K562 (cell line): ENCODE data around the gene SND1. TPM values are rescaled to one million over a fixed set of nuclear protein-coding genes. Genes with fewer than 3 reads are reported as not detected.

ENCODE experiments used
- ATAC-seq: fragments of 200-7000 bp; cut with Tn5 transposase; 3 replicates; pipeline ENCODE4 v1.9.1; 2020; ENCODE audit warnings: moderate library complexity
- BruUV-seq: library from RNA; stranded (reverse); fragments of 400-500 nt; replicated peaks from 2 replicates; lab custom pipeline; 2021; lab: Mats Ljungman, UMichigan
- CTCF ChIA-PET: fragments of 300-600 bp; formaldehyde crosslinking; extraction: SDS; loops from one replicate; lab custom pipeline; 2021; ENCODE audit warnings: low intra/inter-chr PET ratio; lab: Yijun Ruan, JAX
- POLR2A ChIA-PET: fragments of 300-600, 350-650 bp; sonication (Branson Sonifier 250); formaldehyde crosslinking; extraction: SDS; loops from one replicate; lab custom pipeline; 2021; ENCODE audit warnings: antibody characterized with exemption, inconsistent platforms; lab: Yijun Ruan, JAX
- DNase-seq, 4 experiments: peaks; one replicate each; pipeline versions ENCODE4 v3.0.0 to v3.0.0-alpha.2; 2011 to 2018; ENCODE audit warnings: low spot score in 3 of 4, mixed read lengths in 3 of 4; ENCODE audit errors: extremely low read depth in 1 of 4
- FAIRE-seq: peaks from 2 replicates; lab custom pipeline; 2011; peaks lifted over from hg19 to GRCh38; lab: Jason Lieb, UNC
- H2AFZ ChIP-seq: 2 replicates; pipeline ENCODE4 v1.6.0; 2011; ENCODE audit warnings: low read depth, low read length, control low read depth, inconsistent platforms
- H3K27ac ChIP-seq: fragments of 200-600 bp; 3 replicates; pipeline ENCODE4 v1.8.0; 2011; ENCODE audit warnings: low read depth, mild to moderate bottlenecking, control low read depth, inconsistent platforms, low read length, moderate library complexity, mixed read lengths; ENCODE audit errors: extremely low read depth
- H3K27me3 ChIP-seq, 2 experiments: fragments of 300-600 bp in 1 of 2; 2 replicates in 1 of 2; 3 replicates in 1 of 2; pipeline versions ENCODE4 v1.6.0 to v1.8.0; 2011; ENCODE audit warnings: inconsistent platforms in 2 of 2, low read length in 2 of 2, mild to moderate bottlenecking in 1 of 2, mixed read lengths in 1 of 2, moderate library complexity in 1 of 2; ENCODE audit not compliant: control insufficient read depth in 2 of 2, insufficient read depth in 2 of 2
- H3K36me3 ChIP-seq: fragments of 300-600 bp; 3 replicates; pipeline ENCODE4 v1.8.0; 2011; ENCODE audit warnings: mild to moderate bottlenecking, low read length, inconsistent platforms; ENCODE audit not compliant: control insufficient read depth, insufficient read depth
- H3K4me1 ChIP-seq, 2 experiments: fragments of 200-600 bp in 1 of 2; replicated peaks in 1 of 2; 2 replicates in 1 of 2; 3 replicates in 1 of 2; pipeline versions ENCODE4 v1.5.1 to v1.8.0; 2011; ENCODE audit warnings: inconsistent platforms in 2 of 2, low read length in 2 of 2, mild to moderate bottlenecking in 1 of 2, mixed read lengths in 1 of 2, moderate library complexity in 1 of 2; ENCODE audit not compliant: control insufficient read depth in 2 of 2, insufficient read depth in 2 of 2
- H3K4me2 ChIP-seq: 2 replicates; pipeline ENCODE4 v1.6.1; 2011; ENCODE audit warnings: low read length, control low read depth, inconsistent platforms, mixed read lengths; ENCODE audit not compliant: insufficient read depth
- H3K4me3 ChIP-seq: fragments of 200-600 bp; sonication (generic), shearing (Covaris generic); 2 replicates; pipeline ENCODE4 v1.5.1; 2016; ENCODE audit warnings: control low read depth, inconsistent platforms
- H3K79me2 ChIP-seq: fragments of 200-600 bp; 3 replicates; pipeline ENCODE4 v1.8.0; 2011; ENCODE audit warnings: low read length, inconsistent platforms; ENCODE audit not compliant: control insufficient read depth, insufficient read depth
- H3K9ac ChIP-seq, 2 experiments: 2 replicates each; pipeline versions ENCODE4 v1.6.0 to v1.6.1; 2011; ENCODE audit warnings: low read depth in 2 of 2, low read length in 2 of 2, control low read depth in 1 of 2, inconsistent platforms in 1 of 2, mild to moderate bottlenecking in 1 of 2, mixed read lengths in 1 of 2; ENCODE audit not compliant: insufficient read depth in 1 of 2
- H3K9me1 ChIP-seq: one replicate; pipeline ENCODE4 v1.6.0; 2011; ENCODE audit warnings: inconsistent platforms, mild to moderate bottlenecking, low read length, moderate library complexity; ENCODE audit not compliant: control insufficient read depth, insufficient read depth
- H3K9me3 ChIP-seq: replicated peaks from 2 replicates; pipeline ENCODE4 v1.5.1; 2011; ENCODE audit warnings: low read depth, low read length, inconsistent platforms; ENCODE audit not compliant: control insufficient read depth, insufficient read depth
- H4K20me1 ChIP-seq: replicated peaks from 2 replicates; pipeline ENCODE4 v1.6.1; 2011; ENCODE audit warnings: low read length, inconsistent platforms, mixed read lengths; ENCODE audit not compliant: control insufficient read depth, insufficient read depth
- COPS2 ChIP-seq: fragments of 450-650 bp; conservative IDR thresholded peaks from 2 replicates; pipeline ENCODE4 v1.6.1; 2016; ENCODE audit warnings: mild to moderate bottlenecking, moderate library complexity
- LCOR ChIP-seq: sonication (generic); formaldehyde crosslinking; IDR thresholded peaks from 2 replicates; pipeline ENCODE4 v1.8.0; 2022; ENCODE audit warnings: mild to moderate bottlenecking, missing genetic modification reagents
- MTA2 ChIP-seq: fragments of 450-650 bp; IDR thresholded peaks from 2 replicates; pipeline ENCODE4 v1.6.1; 2016; ENCODE audit warnings: low read depth
- RBM39 ChIP-seq: fragments of 200-400 bp; formaldehyde crosslinking; optimal IDR thresholded peaks from 2 replicates; pipeline ENCODE3; 2018; ENCODE audit warnings: low read depth, low read length
- SMARCA4 ChIP-seq: fragments of 450-650 bp; IDR thresholded peaks from 2 replicates; pipeline ENCODE4 v1.6.1; 2016
- ZBED1 ChIP-seq: IDR thresholded peaks from 2 replicates; pipeline ENCODE4 v1.6.1; 2014
- ZNF146 ChIP-seq: IDR thresholded peaks from one replicate; pipeline ENCODE4 v1.6.1; 2018; ENCODE audit warnings: missing compliant biosample characterization; ENCODE audit not compliant: unreplicated experiment
- WGBS: fragments of 100-300 bp; shearing (Covaris generic); methylation state at CpG from one replicate; pipeline ENCODE4 v1.1.6; 2016; ENCODE audit warnings: low coverage, mixed read lengths; ENCODE audit not compliant: insufficient coverage; ENCODE audit errors: missing lambda C conversion rate; 5-methylcytosine and 5-hydroxymethylcytosine counted together
- in situ Hi-C: fragments of 300-500 bp; cut with MboI; formaldehyde crosslinking; loops from 4 replicates; pipeline ENCODE4 v1.15.0; 2018; ENCODE audit warnings: inconsistent platforms, mixed read lengths
- intact Hi-C: fragments of 100-400 bp; cut with micrococcal nuclease; formaldehyde crosslinking; loops from 2 replicates; pipeline ENCODE4 v1.14.2; 2022
- polyA plus RNA-seq, 8 experiments: library from polyadenylated mRNA; depleted of rRNA in 4 of 8; stranded (reverse) in 5 of 8; unstranded in 3 of 8; fragments of >200 nt; fragmentation: Nextera tagmentation in 2 of 8; fragmentation: Illumina TruSeq in 1 of 8; extraction: Ambion mirVana in 2 of 8; extraction: Trizol in 1 of 8; gene quantifications; 2 replicates each; pipeline versions ENCODE4 v1.2.1 to v1.2.3, GENCODE V29; 2011 to 2014; ENCODE audit warnings: inconsistent platforms in 1 of 8, missing spikeins in 1 of 8
- total RNA-seq, 7 experiments: library from RNA; depleted of rRNA in 6 of 7; stranded (reverse); fragments of >200 nt in 6 of 7; fragmentation: Illumina TruSeq in 2 of 7; extraction: Trizol in 2 of 7; gene quantifications; 2 replicates each; pipeline versions ENCODE4 v1.2.1 to v1.2.3, GENCODE V29; 2011 to 2021; ENCODE audit warnings: low replicate concordance in 1 of 7
- TF ChIP-seq, protein P1 (sequence below): fragments of 150-350 bp; IDR thresholded peaks from 2 replicates; pipeline ENCODE4 v1.6.1; 2014; ENCODE audit warnings: low read depth, mild to moderate bottlenecking, low read length, borderline replicate concordance

Gene SND1
- total and polyA plus RNA-seq, 9 of the 15 experiments (the other 6 are each of a cell fraction or from before 2014, with no cell fraction given) = 46.5 to 307 (median 191) TPM

DNA sequence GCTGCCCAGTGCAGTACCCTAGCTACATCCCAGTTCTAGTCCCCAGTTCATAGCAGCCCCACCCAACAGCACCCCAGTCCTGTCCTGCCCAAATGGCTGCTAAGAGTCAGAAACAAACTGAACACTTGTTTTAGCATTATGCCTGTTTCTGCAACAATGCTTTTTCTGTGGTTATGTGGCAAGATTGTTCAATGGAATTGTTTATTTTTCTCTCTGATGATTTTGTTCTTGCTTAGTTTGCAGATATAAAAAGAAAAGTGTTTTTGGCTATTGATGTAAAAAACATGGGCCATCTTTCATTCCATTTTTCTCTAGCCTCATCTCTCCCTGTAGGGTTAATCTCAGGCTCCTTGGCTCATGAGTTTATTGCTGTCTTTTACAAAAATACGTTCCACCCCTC lies 336.8 kb downstream of the SND1 start:
- no peak for TF ChIP-seq MTA2
- TF ChIP-seq LCOR = no peak
- no peak for TF ChIP-seq COPS2
- TF ChIP-seq, protein P1, sequence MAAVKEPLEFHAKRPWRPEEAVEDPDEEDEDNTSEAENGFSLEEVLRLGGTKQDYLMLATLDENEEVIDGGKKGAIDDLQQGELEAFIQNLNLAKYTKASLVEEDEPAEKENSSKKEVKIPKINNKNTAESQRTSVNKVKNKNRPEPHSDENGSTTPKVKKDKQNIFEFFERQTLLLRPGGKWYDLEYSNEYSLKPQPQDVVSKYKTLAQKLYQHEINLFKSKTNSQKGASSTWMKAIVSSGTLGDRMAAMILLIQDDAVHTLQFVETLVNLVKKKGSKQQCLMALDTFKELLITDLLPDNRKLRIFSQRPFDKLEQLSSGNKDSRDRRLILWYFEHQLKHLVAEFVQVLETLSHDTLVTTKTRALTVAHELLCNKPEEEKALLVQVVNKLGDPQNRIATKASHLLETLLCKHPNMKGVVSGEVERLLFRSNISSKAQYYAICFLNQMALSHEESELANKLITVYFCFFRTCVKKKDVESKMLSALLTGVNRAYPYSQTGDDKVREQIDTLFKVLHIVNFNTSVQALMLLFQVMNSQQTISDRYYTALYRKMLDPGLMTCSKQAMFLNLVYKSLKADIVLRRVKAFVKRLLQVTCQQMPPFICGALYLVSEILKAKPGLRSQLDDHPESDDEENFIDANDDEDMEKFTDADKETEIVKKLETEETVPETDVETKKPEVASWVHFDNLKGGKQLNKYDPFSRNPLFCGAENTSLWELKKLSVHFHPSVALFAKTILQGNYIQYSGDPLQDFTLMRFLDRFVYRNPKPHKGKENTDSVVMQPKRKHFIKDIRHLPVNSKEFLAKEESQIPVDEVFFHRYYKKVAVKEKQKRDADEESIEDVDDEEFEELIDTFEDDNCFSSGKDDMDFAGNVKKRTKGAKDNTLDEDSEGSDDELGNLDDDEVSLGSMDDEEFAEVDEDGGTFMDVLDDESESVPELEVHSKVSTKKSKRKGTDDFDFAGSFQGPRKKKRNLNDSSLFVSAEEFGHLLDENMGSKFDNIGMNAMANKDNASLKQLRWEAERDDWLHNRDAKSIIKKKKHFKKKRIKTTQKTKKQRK = no peak
- TF ChIP-seq SMARCA4 = no peak
- no peak for TF ChIP-seq RBM39
- no peak for TF ChIP-seq ZBED1
- no peak for TF ChIP-seq ZNF146 (CRISPR knock-in tag)
- Histone ChIP-seq H3K4me1 (peaks cover 12 to 40% of the 10 kb centered on the region in 2 experiments), H3K27ac (no peak overlapping the region), H4K20me1 (no peaks in the 10 kb centered on the region; the same call in 1 of the 2 replicates), H3K4me2 (no peak overlapping the region), H3K36me3 (peaks cover 74% of the 10 kb centered on the region), H3K9ac (peak overlapping the region in 1 of 2 experiments; percentile 35; a peak in 1 of 4 replicates), H3K27me3 (no peaks in the 10 kb centered on the region), H3K79me2 (peaks cover 34% of the 10 kb centered on the region), H3K9me3 (no peaks in the 10 kb centered on the region), H3K4me3 (no peak overlapping the region), H2AFZ (no peak overlapping the region), H3K9me1 (peaks cover 4% of the 10 kb centered on the region)
- intact Hi-C loops (loop anchor here (5.0 kb wide), 2 partner anchors 96 to 336 kb away; partner anchors contain the start of gene SND1), in situ Hi-C loops (no loop called here)
- CTCF ChIA-PET = no interaction called here
- 88% methylated on average over 1 of the region's 1 CpG for WGBS
- ATAC-seq (no peak), FAIRE-seq (no peak), DNase-seq (no peak)
- BruUV-seq = no TSS peak
- POLR2A ChIA-PET = interaction anchor here (0.5 kb wide), 1 partner anchor 85 kb away, joined by 3 read pairs; no protein-coding TSS in a partner anchor
